K562 (cell line): ENCODE measurements around the gene SLC25A15. TPM values are rescaled to one million over a fixed set of nuclear protein-coding genes. Genes with fewer than 3 reads are reported as not detected.

ENCODE experiments used
- ELF1 ChIP-seq: fragments of 200-800 bp; sonication (Bioruptor generic); IDR thresholded peaks from 2 replicates; pipeline ENCODE4 v1.6.1; 2016; ENCODE audit warnings: missing genetic modification characterization, missing compliant biosample characterization
- ELK3 ChIP-seq: fragments of 450-650 bp; formaldehyde crosslinking; IDR thresholded peaks from 2 replicates; pipeline ENCODE4 v1.4.0; 2020; ENCODE audit warnings: mild to moderate bottlenecking
- FOXJ2 ChIP-seq: fragments of 200-800 bp; sonication (Bioruptor generic); IDR thresholded peaks from 2 replicates; pipeline ENCODE4 v1.6.1; 2016; ENCODE audit warnings: missing genetic modification characterization, missing compliant biosample characterization
- L3MBTL2 ChIP-seq: fragments of 450-650 bp; IDR thresholded peaks from 2 replicates; pipeline ENCODE4 v1.6.1; 2016; ENCODE audit warnings: mild to moderate bottlenecking, moderate library complexity
- PHF8 ChIP-seq: fragments of 200-600 bp; sonication (generic); IDR thresholded peaks from 2 replicates; pipeline ENCODE4 v1.6.1; 2012; ENCODE audit warnings: mixed run types, mild to moderate bottlenecking, inconsistent platforms, low read length, moderate library complexity, borderline replicate concordance
- POLR2A ChIP-seq: fragments of 450-650 bp; conservative IDR thresholded peaks from 2 replicates; pipeline ENCODE4 v1.6.1; 2016
- POLR2H ChIP-seq: IDR thresholded peaks from 2 replicates; pipeline ENCODE4 v1.6.1; 2016; ENCODE audit warnings: missing genetic modification characterization, low read depth, mild to moderate bottlenecking, control low read depth, missing compliant biosample characterization, moderate library complexity
- POLR3A ChIP-seq: IDR thresholded peaks from 2 replicates; pipeline ENCODE4 v1.6.1; 2011; ENCODE audit warnings: borderline replicate concordance, mild to moderate bottlenecking, moderate library complexity; ENCODE audit not compliant: insufficient read length, insufficient read depth; ENCODE audit errors: extremely low read depth
- RBFOX2 ChIP-seq: fragments of 200-400 bp; formaldehyde crosslinking; IDR thresholded peaks from 2 replicates; pipeline ENCODE4 v1.6.1; 2017; ENCODE audit warnings: low read depth, mild to moderate bottlenecking, low read length, moderate library complexity
- SAFB ChIP-seq: fragments of 200-400 bp; formaldehyde crosslinking; IDR thresholded peaks from 2 replicates; pipeline ENCODE4 v1.6.1; 2017; ENCODE audit warnings: low read depth, low read length, borderline replicate concordance
- SRSF9 ChIP-seq: fragments of 200-400 bp; formaldehyde crosslinking; IDR thresholded peaks from 2 replicates; pipeline ENCODE4 v1.6.1; 2017; ENCODE audit warnings: low read depth, low read length, borderline replicate concordance
- TARDBP ChIP-seq: fragments of 450-650 bp; IDR thresholded peaks from 2 replicates; pipeline ENCODE4 v1.6.1; 2016
- WHSC1 ChIP-seq: IDR thresholded peaks from one replicate; pipeline ENCODE4 v1.6.1; 2012; ENCODE audit warnings: low read length, control low read depth, inconsistent platforms
- ZBTB12 ChIP-seq: fragments of 250-450 bp; sonication (Bioruptor Pico); IDR thresholded peaks from 2 replicates; pipeline ENCODE4 v1.4.0; 2020
- ZBTB7A ChIP-seq: IDR thresholded peaks from 2 replicates; pipeline ENCODE4 v1.6.1; 2011; ENCODE audit warnings: low read depth, mild to moderate bottlenecking, low read length, moderate library complexity, borderline replicate concordance; ENCODE audit not compliant: control insufficient read depth
- ZNF282 ChIP-seq: sonication (generic); formaldehyde crosslinking; IDR thresholded peaks from 2 replicates; pipeline ENCODE4 v1.8.1; 2023; ENCODE audit warnings: missing genetic modification reagents
- ZNF507 ChIP-seq: conservative IDR thresholded peaks from 2 replicates; pipeline ENCODE4 v1.6.1; 2017; ENCODE audit warnings: missing genetic modification characterization, missing compliant biosample characterization
- ZNF551 ChIP-seq: fragments of 250-450 bp; sonication (Bioruptor Pico); IDR thresholded peaks from 2 replicates; pipeline ENCODE4 v1.5.0; 2021; ENCODE audit warnings: mild to moderate bottlenecking, moderate library complexity
- ZNF561 ChIP-seq: fragments of 450-650 bp; formaldehyde crosslinking; conservative IDR thresholded peaks from 2 replicates; pipeline ENCODE4 v1.4.0; 2020; ENCODE audit warnings: mild to moderate bottlenecking, moderate library complexity
- ZNF655 ChIP-seq: fragments of 250-450 bp; sonication (Bioruptor Pico); IDR thresholded peaks from 2 replicates; pipeline ENCODE4 v1.5.0; 2021
- polyA plus RNA-seq, 8 experiments: library from polyadenylated mRNA; depleted of rRNA in 4 of 8; stranded (reverse) in 5 of 8; unstranded in 3 of 8; fragments of >200 nt; fragmentation: Nextera tagmentation in 2 of 8; fragmentation: Illumina TruSeq in 1 of 8; extraction: Ambion mirVana in 2 of 8; extraction: Trizol in 1 of 8; gene quantifications; 2 replicates each; pipeline versions ENCODE4 v1.2.1 to v1.2.3, GENCODE V29; 2011 to 2014; ENCODE audit warnings: inconsistent platforms in 1 of 8, missing spikeins in 1 of 8
- total RNA-seq, 7 experiments: library from RNA; depleted of rRNA in 6 of 7; stranded (reverse); fragments of >200 nt in 6 of 7; fragmentation: Illumina TruSeq in 2 of 7; extraction: Trizol in 2 of 7; gene quantifications; 2 replicates each; pipeline versions ENCODE4 v1.2.1 to v1.2.3, GENCODE V29; 2011 to 2021; ENCODE audit warnings: low replicate concordance in 1 of 7
- TF ChIP-seq, protein P1 (sequence below): fragments of 450-650 bp; IDR thresholded peaks from 2 replicates; pipeline ENCODE4 v1.6.1; 2014; ENCODE audit warnings: low read depth, mild to moderate bottlenecking, moderate library complexity, borderline replicate concordance
- TF ChIP-seq, protein P2 (sequence below): IDR thresholded peaks from 2 replicates; pipeline ENCODE4 v1.6.1; 2016; ENCODE audit warnings: missing genetic modification characterization, missing compliant biosample characterization

The SLC25A15 gene
- total and polyA plus RNA-seq, 9 of the 15 experiments (the other 6 are each of a cell fraction or from before 2014, with no cell fraction given), result 3.5 to 30.5 (median 20.3) TPM

GRCh38 chr13:40789275-40790153 lies at the start of gene SLC25A15 (continued):
- TF ChIP-seq, protein P1, sequence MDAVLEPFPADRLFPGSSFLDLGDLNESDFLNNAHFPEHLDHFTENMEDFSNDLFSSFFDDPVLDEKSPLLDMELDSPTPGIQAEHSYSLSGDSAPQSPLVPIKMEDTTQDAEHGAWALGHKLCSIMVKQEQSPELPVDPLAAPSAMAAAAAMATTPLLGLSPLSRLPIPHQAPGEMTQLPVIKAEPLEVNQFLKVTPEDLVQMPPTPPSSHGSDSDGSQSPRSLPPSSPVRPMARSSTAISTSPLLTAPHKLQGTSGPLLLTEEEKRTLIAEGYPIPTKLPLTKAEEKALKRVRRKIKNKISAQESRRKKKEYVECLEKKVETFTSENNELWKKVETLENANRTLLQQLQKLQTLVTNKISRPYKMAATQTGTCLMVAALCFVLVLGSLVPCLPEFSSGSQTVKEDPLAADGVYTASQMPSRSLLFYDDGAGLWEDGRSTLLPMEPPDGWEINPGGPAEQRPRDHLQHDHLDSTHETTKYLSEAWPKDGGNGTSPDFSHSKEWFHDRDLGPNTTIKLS, result no peak; the same call in 1 of the 2 replicates
- no peak for TF ChIP-seq WHSC1
- no peak for TF ChIP-seq ZNF655 (CRISPR knock-in tag)
- TF ChIP-seq, protein P2, sequence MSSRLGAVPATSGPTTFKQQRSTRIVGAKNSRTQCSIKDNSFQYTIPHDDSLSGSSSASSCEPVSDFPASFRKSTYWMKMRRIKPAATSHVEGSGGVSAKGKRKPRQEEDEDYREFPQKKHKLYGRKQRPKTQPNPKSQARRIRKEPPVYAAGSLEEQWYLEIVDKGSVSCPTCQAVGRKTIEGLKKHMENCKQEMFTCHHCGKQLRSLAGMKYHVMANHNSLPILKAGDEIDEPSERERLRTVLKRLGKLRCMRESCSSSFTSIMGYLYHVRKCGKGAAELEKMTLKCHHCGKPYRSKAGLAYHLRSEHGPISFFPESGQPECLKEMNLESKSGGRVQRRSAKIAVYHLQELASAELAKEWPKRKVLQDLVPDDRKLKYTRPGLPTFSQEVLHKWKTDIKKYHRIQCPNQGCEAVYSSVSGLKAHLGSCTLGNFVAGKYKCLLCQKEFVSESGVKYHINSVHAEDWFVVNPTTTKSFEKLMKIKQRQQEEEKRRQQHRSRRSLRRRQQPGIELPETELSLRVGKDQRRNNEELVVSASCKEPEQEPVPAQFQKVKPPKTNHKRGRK (tag), result no peak
- peak; percentile 43; the same call in 1 of the 2 replicates for TF ChIP-seq SAFB
- no peak for TF ChIP-seq POLR3A
- TF ChIP-seq ELK3 (CRISPR knock-in tag), result no peak
- TF ChIP-seq ELF1 (tag), result peak; percentile 70
- TF ChIP-seq FOXJ2 (tag), result no peak
- no peak for TF ChIP-seq ZNF561
- peak; percentile 71; the same call in 1 of the 2 replicates for TF ChIP-seq POLR2A
- no peak for TF ChIP-seq ZNF507 (tag)
- peak; percentile 83 for TF ChIP-seq L3MBTL2
- TF ChIP-seq SRSF9, result no peak
- TF ChIP-seq RBFOX2, result peak; percentile 83
- TF ChIP-seq ZNF551 (CRISPR knock-in tag), result no peak
- no peak for TF ChIP-seq ZBTB12 (CRISPR knock-in tag)
- TF ChIP-seq POLR2H, result no peak
- TF ChIP-seq PHF8, result peak; percentile 69; the same call in 1 of the 2 replicates
- TF ChIP-seq ZNF282 (CRISPR knock-in tag), result no peak
- TF ChIP-seq TARDBP, result no peak
- peak; percentile 85; the same call in 1 of the 2 replicates for TF ChIP-seq ZBTB7A
